Suprapubic skin (tissue), 4 donors: Measurements from ENCODE around the gene FRY. TPM values are rescaled to one million over a fixed set of nuclear protein-coding genes. Genes with fewer than 3 reads are reported as not detected.

Source experiments
- DNase-seq, 2 donors: peaks; one replicate each; pipeline ENCODE4 v3.0.0-alpha.2; 2019; ENCODE audit warnings: low spot score in 2 of 2
- H3K27ac ChIP-seq: fragments of 200-600 bp; sonication (generic); one replicate; pipeline ENCODE4 v1.5.1; 2019
- H3K27me3 ChIP-seq: fragments of 200-600 bp; sonication (generic); one replicate; pipeline ENCODE4 v1.5.1; 2019
- H3K36me3 ChIP-seq: fragments of 200-600 bp; sonication (generic); one replicate; pipeline ENCODE4 v1.5.1; 2019
- H3K4me1 ChIP-seq: fragments of 200-600 bp; sonication (generic); one replicate; pipeline ENCODE4 v1.5.1; 2019
- H3K4me3 ChIP-seq: fragments of 200-600 bp; sonication (generic); one replicate; pipeline ENCODE4 v1.5.1; 2019; ENCODE audit warnings: mild to moderate bottlenecking
- H3K9me3 ChIP-seq: fragments of 200-600 bp; sonication (generic); one replicate; pipeline ENCODE4 v1.5.1; 2019
- CTCF ChIP-seq, 2 donors: fragments of 200-600 bp in 1 of 2; fragments of 450-650 bp in 1 of 2; sonication (generic) in 1 of 2; IDR thresholded peaks; one replicate each; pipeline ENCODE4 v1.5.1; 2016 to 2019; ENCODE audit warnings: antibody characterized with exemption in 2 of 2, mild to moderate bottlenecking in 1 of 2, moderate library complexity in 1 of 2
- EP300 ChIP-seq: sonication (generic); formaldehyde crosslinking; IDR thresholded peaks from one replicate; pipeline ENCODE4 v1.6.1; 2017; ENCODE audit warnings: antibody characterized with exemption
- POLR2A ChIP-seq, 2 donors: fragments of 450-650 bp; IDR thresholded peaks; one replicate each; pipeline ENCODE4 v1.6.1; 2017; ENCODE audit warnings: antibody characterized with exemption in 2 of 2, mild to moderate bottlenecking in 2 of 2, moderate library complexity in 2 of 2
- POLR2AphosphoS5 ChIP-seq, 3 donors: sonication (generic); formaldehyde crosslinking; IDR thresholded peaks; one replicate each; pipeline ENCODE4 v1.6.1; 2017; ENCODE audit warnings: antibody characterized with exemption in 3 of 3
- WGBS: methylation state at CpG from one replicate; pipeline ENCODE4 v1.1.5; 2018; 5-methylcytosine and 5-hydroxymethylcytosine counted together
- total RNA-seq, 4 donors: library from RNA; depleted of rRNA; stranded (reverse); fragments of >200 nt; gene quantifications; one replicate each; pipeline ENCODE4 v1.1.0, GENCODE V29; 2016

FRY gene
- total RNA-seq, 4 donors from 2014 or later: 22.5 to 39.6 (median 26.8) TPM

DNA sequence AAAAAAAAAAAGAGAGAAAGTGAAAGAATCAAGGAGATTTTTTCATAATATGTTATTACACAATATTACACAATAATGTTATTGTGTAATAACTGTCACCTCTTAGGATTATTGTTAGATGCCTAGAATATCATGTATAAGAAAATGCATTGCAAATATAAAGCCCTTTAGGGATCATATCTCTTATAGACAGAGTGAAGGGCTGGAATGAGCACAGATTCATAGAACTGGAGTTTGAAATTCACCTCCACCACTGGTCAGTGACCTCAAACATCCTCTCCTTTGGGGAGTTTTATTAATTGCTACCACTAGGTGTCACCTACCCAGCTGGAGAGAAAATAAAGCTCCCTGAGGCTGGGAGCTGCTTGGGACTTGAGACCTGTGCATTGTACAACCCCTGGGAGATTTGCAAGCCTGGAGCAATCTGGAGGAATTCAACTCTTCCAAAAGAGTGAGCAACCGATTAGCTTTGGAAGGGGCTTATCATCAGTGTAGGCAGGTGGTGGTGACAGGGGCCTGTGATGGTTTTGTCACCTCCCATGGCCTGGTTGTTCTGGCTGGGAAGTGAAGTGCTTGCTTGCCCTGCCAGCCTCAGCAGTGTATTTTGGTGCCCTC is 30.3 kb upstream of the FRY start:
- H3K27ac ChIP-seq: no peak overlapping the region
- no peaks in the 10 kb centered on the region for H3K36me3 ChIP-seq
- 40% methylated on average over 1 of the region's 1 CpG for WGBS
- H3K4me3 ChIP-seq: no peak overlapping the region
- H3K9me3 ChIP-seq: no peaks in the 10 kb centered on the region
- no peak for DNase-seq
- no peaks in the 10 kb centered on the region for H3K27me3 ChIP-seq
- no peaks in the 10 kb centered on the region for H3K4me1 ChIP-seq
- TF ChIP-seq CTCF (IDR thresholded peaks at IDR 0.05) (peak; percentile 12 to 38), POLR2A (IDR thresholded peaks at IDR 0.05) (no peak)

- Histone ChIP-seq H3K27ac (no peak overlapping the region), H3K4me3 (no peak overlapping the region), H3K36me3 (no peaks in the 10 kb centered on the region), H3K27me3 (no peaks in the 10 kb centered on the region), H3K4me1 (no peaks in the 10 kb centered on the region), H3K9me3 (no peaks in the 10 kb centered on the region)
- TF ChIP-seq CTCF (IDR thresholded peaks at IDR 0.05) (no peak), EP300 (no peak), POLR2AphosphoS5 (IDR thresholded peaks at IDR 0.05) (no peak), POLR2A (IDR thresholded peaks at IDR 0.05) (no peak)
- 90% methylated on average over 1 of the region's 1 CpG for WGBS
- DNase-seq: no peak
Observed at GRCh38 chr13:32001769-32002168, 29.8 kb upstream of the FRY start.

DNA sequence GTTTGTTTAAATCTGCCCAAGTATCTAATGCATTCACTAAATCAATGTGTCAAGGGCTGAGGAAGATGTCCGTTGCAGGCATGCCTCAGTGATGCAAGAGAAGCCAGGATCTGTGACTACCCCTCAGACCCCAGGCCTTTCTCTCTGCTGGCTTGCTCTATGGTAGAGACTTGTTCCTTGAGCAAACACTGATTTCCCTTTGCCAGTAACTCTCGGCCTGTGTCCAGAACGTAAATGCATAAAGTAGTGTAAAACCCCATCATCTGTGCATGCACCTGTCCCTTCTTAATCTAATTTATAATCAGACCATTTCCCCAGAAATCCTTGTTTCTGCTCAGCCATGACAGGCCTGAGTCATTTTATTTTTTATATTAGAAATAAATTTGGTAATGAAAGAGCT is 28.7 kb upstream of the FRY start:
- Histone ChIP-seq H3K27me3 (no peaks in the 10 kb centered on the region), H3K36me3 (no peaks in the 10 kb centered on the region), H3K4me3 (no peak overlapping the region), H3K27ac (no peak overlapping the region), H3K9me3 (no peaks in the 10 kb centered on the region), H3K4me1 (no peaks in the 10 kb centered on the region)
- no peak for DNase-seq
- TF ChIP-seq EP300 (no peak), CTCF (IDR thresholded peaks at IDR 0.05) (no peak), POLR2AphosphoS5 (IDR thresholded peaks at IDR 0.05) (no peak), POLR2A (IDR thresholded peaks at IDR 0.05) (no peak)
- WGBS: 84% methylated on average over 3 of the region's 3 CpGs

DNA sequence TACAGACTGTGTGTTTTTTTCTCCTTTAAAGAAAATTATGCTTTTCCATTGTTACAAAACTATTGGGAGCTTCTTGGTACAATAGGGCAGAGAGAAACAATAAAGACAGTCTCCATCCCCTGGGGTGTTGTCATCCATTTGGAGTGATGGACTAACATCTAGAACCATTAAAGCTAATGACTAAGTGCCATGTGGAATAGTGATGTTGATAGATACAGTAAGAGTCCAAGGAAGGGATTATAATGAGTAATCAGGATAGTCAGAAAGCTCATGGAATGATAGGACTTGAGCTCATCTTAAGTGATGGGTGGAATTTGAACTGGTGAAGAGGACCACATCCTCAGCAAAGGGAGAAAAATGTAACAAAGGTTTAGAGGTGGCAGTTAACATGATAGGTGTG is 24.1 kb upstream of the FRY start:
- H3K4me3 ChIP-seq: no peak overlapping the region
- DNase-seq: no peak
- H3K4me1 ChIP-seq: no peaks in the 10 kb centered on the region
- no peak for TF ChIP-seq EP300
- no peak for TF ChIP-seq POLR2AphosphoS5 (IDR thresholded peaks at IDR 0.05)
- TF ChIP-seq CTCF (IDR thresholded peaks at IDR 0.05): no peak
- no peak for TF ChIP-seq POLR2A (IDR thresholded peaks at IDR 0.05)
- H3K27ac ChIP-seq: no peak overlapping the region
- no peaks in the 10 kb centered on the region for H3K27me3 ChIP-seq
- no peaks in the 10 kb centered on the region for H3K36me3 ChIP-seq
- no peaks in the 10 kb centered on the region for H3K9me3 ChIP-seq

DNA sequence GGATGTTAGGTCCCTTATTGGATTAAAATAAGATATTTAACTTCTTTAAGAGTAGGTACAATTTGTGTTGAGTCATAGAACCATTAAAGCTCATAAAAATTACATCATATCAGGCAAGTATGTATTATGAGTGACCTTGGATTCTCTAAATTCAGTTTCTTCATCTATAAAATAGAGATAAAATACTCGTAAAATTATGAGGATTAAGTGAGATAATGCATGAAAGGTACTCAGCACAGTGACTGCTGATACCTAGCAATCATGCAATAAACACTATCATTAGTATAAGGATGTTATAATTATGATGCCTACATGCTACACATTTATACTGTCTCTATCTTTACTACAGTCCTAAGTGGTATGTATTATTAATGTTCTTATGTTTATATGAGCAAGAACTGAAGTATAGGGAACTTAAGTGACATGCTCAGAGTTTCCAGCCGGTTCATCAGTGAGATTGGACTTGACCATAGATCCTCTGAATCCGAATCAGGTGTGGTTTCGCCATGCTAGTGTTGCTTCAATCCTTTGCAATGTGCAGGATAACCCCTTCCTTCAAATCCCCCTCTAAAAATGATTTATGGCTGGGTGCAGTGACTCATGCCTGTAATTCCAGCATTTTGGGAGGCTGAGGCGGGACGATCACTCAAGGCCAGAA is 22.9 kb upstream of the FRY start:
- Histone ChIP-seq H3K36me3 (no peaks in the 10 kb centered on the region), H3K27me3 (no peaks in the 10 kb centered on the region), H3K27ac (no peak overlapping the region), H3K4me1 (no peaks in the 10 kb centered on the region), H3K9me3 (no peaks in the 10 kb centered on the region), H3K4me3 (no peak overlapping the region)
- 91% methylated on average over 6 of the region's 6 CpGs for WGBS
- TF ChIP-seq CTCF (IDR thresholded peaks at IDR 0.05) (no peak), EP300 (no peak), POLR2AphosphoS5 (IDR thresholded peaks at IDR 0.05) (no peak)
- DNase-seq: no peak
